A549 treated with CORT108297 at 1 μM for 4 hours (cell line): ENCODE results near the gene APOA4. TPM values are rescaled to one million over a fixed set of nuclear protein-coding genes. Genes with fewer than 3 reads are reported as not detected.

ENCODE experiments used
- total RNA-seq: library from RNA; stranded (reverse); fragments of 200-300 nt; extraction: Qiagen RNA extraction; gene quantifications from 5 replicates; pipeline ENCODE4 v1.2.3, GENCODE V29; 2022

APOA4 gene
- not detected in 5 replicates for total RNA-seq

DNA sequence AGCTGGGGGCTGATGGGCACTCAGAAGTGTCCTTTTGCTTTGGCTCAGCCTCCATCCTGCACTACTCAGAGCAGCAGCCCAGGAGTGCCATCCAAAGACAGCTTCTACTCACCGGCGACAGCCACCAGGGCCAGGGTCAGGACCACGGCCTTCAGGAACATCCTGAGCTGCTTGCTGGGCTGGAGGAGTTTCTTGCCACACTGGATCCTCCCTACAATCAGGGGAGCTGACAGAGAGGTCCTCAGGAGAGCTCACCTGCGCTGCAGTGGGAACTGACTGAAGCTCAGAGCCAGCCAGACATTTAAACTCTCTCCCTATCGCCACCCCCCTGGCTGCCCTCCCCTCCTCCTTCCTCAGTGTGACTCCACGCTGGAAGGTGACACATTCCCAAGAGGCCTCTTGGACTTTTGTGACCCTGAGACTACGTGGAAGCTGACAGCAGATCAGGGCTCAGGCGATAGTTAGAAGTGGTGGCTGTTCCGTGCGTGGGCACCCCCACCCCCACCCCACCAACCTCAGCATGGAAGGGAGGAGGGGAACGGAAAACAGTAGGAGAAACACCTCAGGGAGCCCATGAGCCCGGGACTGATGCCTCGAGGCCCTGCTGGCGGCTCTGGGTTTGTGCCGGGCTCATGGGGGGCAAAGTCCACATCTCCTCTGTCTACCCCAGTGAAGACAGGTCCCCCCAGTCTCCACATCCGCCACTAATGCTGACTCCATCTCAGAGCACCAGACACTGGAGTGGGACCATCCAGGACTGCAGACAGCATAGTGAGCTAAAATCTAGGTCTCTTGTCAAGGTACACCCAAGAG is at the start of gene APOA4:
Gene APOA4, minus strand, starts transcription at position 274 of the 813 bp plus-strand sequence. Its CDS starts 113 bp downstream, at position 161.

DNA sequence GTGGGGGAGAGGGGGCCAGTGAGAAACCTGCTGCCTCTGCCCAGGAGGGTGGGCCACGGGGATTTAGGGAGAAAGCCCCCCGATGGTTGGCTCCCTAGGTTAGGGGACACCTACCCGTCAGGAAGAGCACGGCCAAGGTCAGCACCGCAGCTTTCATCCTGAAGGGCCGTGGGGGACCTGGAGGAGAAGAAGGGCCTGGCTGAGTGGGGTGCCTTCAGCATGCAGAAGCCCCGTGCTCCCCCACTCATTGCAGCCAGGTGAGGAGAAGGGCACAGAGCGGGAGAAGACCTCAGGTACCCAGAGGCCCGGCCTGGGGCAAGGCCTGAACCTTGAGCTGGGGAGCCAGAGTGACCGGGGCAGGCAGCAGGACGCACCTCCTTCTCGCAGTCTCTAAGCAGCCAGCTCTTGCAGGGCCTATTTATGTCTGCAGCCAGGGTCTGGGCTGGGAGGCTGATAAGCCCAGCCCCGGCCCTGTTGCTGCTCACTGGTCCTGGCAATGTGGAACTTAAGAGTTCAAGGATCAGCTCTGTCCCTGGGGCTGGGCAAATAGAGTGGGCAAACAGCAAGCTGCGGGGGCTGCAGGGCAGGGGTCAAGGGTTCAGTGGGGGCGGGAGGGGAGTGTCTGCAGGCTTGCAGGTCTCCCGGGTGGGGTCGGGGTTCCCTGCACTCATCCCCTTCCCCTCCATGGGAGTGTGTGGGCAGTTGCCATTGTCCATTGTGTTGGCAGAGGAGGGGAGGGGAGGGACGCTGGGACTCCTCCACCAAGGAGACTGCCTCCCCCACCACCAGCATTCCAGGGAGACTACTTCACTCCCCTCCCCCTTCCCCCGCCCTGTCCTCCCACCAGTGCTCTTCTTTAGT is 14.4 kb upstream of the APOA4 start, which contains the start of gene APOA1:
Gene APOA1, minus strand, starts transcription at position 392 of the 861 bp plus-strand sequence. Its CDS starts 235 bp downstream, at position 157.

GRCh38 chr11:116829525-116830183 is 6.5 kb upstream of the APOA4 start, which contains the start of gene APOC3:
TSS of gene APOC3 (plus strand) at chr11:116829907. CDS start at chr11:116830583, 676 bp downstream.

GRCh38 chr11:116791813-116792143 is 31.3 kb downstream of the APOA4 start, which contains the start of gene APOA5:
TSS of gene APOA5 (minus strand) at chr11:116791879. CDS start at chr11:116791860, 19 bp downstream.

GRCh38 chr11:116787786-116788486 is 35.2 kb downstream of the APOA4 start, which contains the start of gene ZPR1:
TSS of gene ZPR1 (minus strand) at chr11:116788023. CDS start at chr11:116787990, 33 bp downstream.

DNA sequence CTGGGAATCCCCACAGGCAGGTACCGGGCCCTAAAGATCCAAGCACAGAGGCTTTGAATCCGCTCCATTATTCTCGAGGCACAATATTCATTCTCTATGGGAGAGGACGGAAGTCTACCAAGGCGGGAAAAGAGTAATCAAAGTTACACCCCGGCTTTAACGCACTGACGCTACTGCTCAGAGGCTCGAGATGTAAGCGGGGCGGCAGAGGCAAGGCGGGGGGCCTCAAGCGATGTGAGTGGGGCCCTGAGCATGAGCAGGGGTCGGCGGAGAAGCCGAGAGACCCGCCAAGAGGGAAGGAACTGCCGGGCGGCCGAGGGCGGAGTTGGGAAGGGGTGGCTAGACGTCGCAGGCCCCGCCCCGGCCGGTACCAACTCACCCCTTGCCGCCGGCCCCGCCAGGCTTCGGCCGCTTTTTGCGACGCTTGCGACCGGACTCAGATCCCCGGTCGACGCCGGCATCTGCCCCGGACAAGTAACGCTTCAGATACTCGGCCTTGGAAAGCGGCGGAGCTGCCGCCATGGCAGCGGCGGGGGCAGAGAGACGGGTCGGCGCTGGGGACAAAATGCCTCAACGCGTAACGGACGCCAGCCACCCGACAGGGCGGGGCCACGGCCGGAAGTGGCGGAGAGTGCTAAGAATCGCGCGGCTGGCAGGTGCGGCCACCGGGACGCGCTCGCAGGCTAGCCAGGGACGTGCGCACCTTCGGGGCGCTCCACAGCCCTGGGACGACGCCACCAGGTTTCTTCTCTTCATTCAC is 50.5 kb downstream of the APOA4 start, which contains the start of gene BUD13:
Gene BUD13, minus strand, starts transcription at position 545 of the 760 bp plus-strand sequence. Its CDS starts 23 bp downstream, at position 522.

Other genes with a start within 250 kb of the APOA4 start
- gene BUD13, start 50.3 kb downstream of the APOA4 start, total RNA-seq, result 10.3 to 12.5 TPM (median 11.2 TPM) in 5 replicates
- 48.4 to 58.2 TPM (median 54.6 TPM) in 5 replicates for gene ZPR1, start 35.3 kb downstream of the APOA4 start, total RNA-seq
- not detected in 5 replicates for gene APOA5, start 31.4 kb downstream of the APOA4 start, total RNA-seq
- not detected in 5 replicates for gene APOC3, start 6.6 kb upstream of the APOA4 start, total RNA-seq
- gene APOA1, start 14.3 kb upstream of the APOA4 start, total RNA-seq, result 0.13 to 0.20 TPM (median 0.16 TPM) in 5 replicates